Keratinocyte (primary cell): ENCODE data around the gene FBXO15. TPM values are rescaled to one million over a fixed set of nuclear protein-coding genes. Genes with fewer than 3 reads are reported as not detected.
A peak's percentile ranks its signal among the peaks of the same experiment; 100 is the strongest.

ENCODE experiments used
- DNase-seq: peaks from one replicate; pipeline ENCODE4 v3.0.0-alpha.2; 2011; ENCODE audit warnings: low read depth, missing footprints, low spot score
- FAIRE-seq: peaks from 2 replicates; lab custom pipeline; 2011; peaks lifted over from hg19 to GRCh38; lab: Jason Lieb, UNC
- H2AFZ ChIP-seq: 2 replicates; pipeline ENCODE4 v1.6.0; 2012; ENCODE audit warnings: low read length, control low read depth, inconsistent platforms; ENCODE audit not compliant: control insufficient read depth
- H3K27ac ChIP-seq: 2 replicates; pipeline ENCODE4 v1.5.1; 2011; ENCODE audit warnings: low read length; ENCODE audit not compliant: control insufficient read depth, insufficient read depth
- H3K27me3 ChIP-seq: 3 replicates; pipeline ENCODE4 v1.6.0; 2011; ENCODE audit warnings: low read length; ENCODE audit not compliant: control insufficient read depth, insufficient read depth; ENCODE audit errors: extremely low read depth
- H3K36me3 ChIP-seq, 2 experiments: 2 replicates in 1 of 2; 3 replicates in 1 of 2; pipeline ENCODE4 v1.5.1; 2011; ENCODE audit warnings: low read length in 2 of 2, mild to moderate bottlenecking in 1 of 2; ENCODE audit not compliant: control insufficient read depth in 2 of 2, insufficient read depth in 2 of 2; ENCODE audit errors: extremely low read depth in 1 of 2
- H3K4me1 ChIP-seq: 3 replicates; pipeline ENCODE4 v1.5.1; 2011; ENCODE audit warnings: low read length; ENCODE audit not compliant: control insufficient read depth, insufficient read depth; ENCODE audit errors: extremely low read depth
- H3K4me2 ChIP-seq: 3 replicates; pipeline ENCODE4 v1.6.0; 2011; ENCODE audit warnings: low read depth, low read length; ENCODE audit not compliant: control insufficient read depth, insufficient read depth; ENCODE audit errors: extremely low read depth
- H3K4me3 ChIP-seq, 3 experiments: fragments of 200-600 bp in 1 of 3; sonication (generic) in 1 of 3; 2 replicates in 2 of 3; 3 replicates in 1 of 3; pipeline ENCODE4 v1.5.1; 2011 to 2016; ENCODE audit warnings: low read length in 3 of 3, mild to moderate bottlenecking in 3 of 3, control low read depth in 2 of 3, inconsistent platforms in 1 of 3, low read depth in 1 of 3, mixed read lengths in 1 of 3, mixed run types in 1 of 3, moderate library complexity in 1 of 3; ENCODE audit not compliant: control insufficient read depth in 2 of 3, insufficient read depth in 2 of 3; ENCODE audit errors: extremely low read depth in 1 of 3
- H3K79me2 ChIP-seq: 2 replicates; pipeline ENCODE4 v1.6.0; 2012; ENCODE audit warnings: low read length; ENCODE audit not compliant: control insufficient read depth, insufficient read depth
- H3K9ac ChIP-seq: 3 replicates; pipeline ENCODE4 v1.6.0; 2011; ENCODE audit warnings: low read length; ENCODE audit not compliant: control insufficient read depth, insufficient read depth; ENCODE audit errors: extremely low read depth
- H3K9me1 ChIP-seq: 3 replicates; pipeline ENCODE4 v1.6.0; 2011; ENCODE audit warnings: low read length; ENCODE audit not compliant: control insufficient read depth, insufficient read depth; ENCODE audit errors: extremely low read depth
- H3K9me3 ChIP-seq: 2 replicates; pipeline ENCODE4 v1.5.1; 2012; ENCODE audit warnings: low read depth, low read length; ENCODE audit not compliant: control insufficient read depth
- H4K20me1 ChIP-seq: 3 replicates; pipeline ENCODE4 v1.6.0; 2011; ENCODE audit warnings: low read length; ENCODE audit not compliant: control insufficient read depth, insufficient read depth; ENCODE audit errors: extremely low read depth
- EZH2 ChIP-seq: IDR thresholded peaks from one replicate; pipeline ENCODE4 v1.6.1; 2012; ENCODE audit warnings: inconsistent platforms, mild to moderate bottlenecking, low read length, moderate library complexity
- dilution Hi-C: fragments of 300-500 bp; cut with MboI; formaldehyde crosslinking; loops from one replicate; pipeline ENCODE4 v1.7.0; 2020; ENCODE audit warnings: low sequenced_read_pairs; ENCODE audit not compliant: extremely low pct_ligation_motif_present
- polyA plus RNA-seq, 5 experiments: library from polyadenylated mRNA; depleted of rRNA in 3 of 5; stranded (reverse) in 3 of 5; stranded (forward) in 1 of 5; unstranded in 1 of 5; fragments of >200 nt; gene quantifications; 1 replicate in 1 of 5; 2 replicates in 3 of 5; 3 replicates in 1 of 5; pipeline versions ENCODE4 v1.2.1 to v1.2.3, GENCODE V29; 2011 to 2012; ENCODE audit warnings: missing spikeins in 2 of 5, low read depth in 1 of 5, low replicate concordance in 1 of 5
- TF ChIP-seq, protein P1 (sequence below), 3 experiments: IDR thresholded peaks in 1 of 3; conservative IDR thresholded peaks in 1 of 3; optimal IDR thresholded peaks in 1 of 3; 2 replicates in 2 of 3; 3 replicates in 1 of 3; pipeline versions ENCODE3 to v1.5.1; 2011; ENCODE audit warnings: low read length in 3 of 3, mild to moderate bottlenecking in 3 of 3, moderate library complexity in 2 of 3, control low read depth in 1 of 3, inconsistent platforms in 1 of 3; ENCODE audit not compliant: insufficient read depth in 2 of 3; ENCODE audit errors: extremely low read depth in 1 of 3

FBXO15 gene
- polyA plus RNA-seq, 1 donor (not counting 4 experiments of a cell fraction or from before 2014, with no cell fraction given) = 0.26 TPM

DNA sequence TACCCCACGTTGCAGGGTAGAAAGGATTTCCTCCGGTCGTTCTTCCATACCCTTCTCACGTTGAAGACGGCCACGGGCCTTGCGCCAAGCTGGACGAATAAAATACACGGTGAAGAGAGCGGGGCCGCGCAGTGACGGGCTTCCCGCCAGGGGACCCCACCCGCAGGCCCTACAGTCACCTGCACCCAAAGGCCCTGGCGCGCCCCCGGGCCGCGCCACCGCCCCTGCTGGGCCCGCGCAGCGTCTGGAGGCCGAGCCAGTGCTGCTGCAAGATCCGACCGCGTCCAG is 199 bp downstream of the FBXO15 start:
- Histone ChIP-seq H3K4me2 (peak overlapping the region; percentile 90), H3K27ac (no peak overlapping the region), H3K9ac (no peak overlapping the region), H2AFZ (peak overlapping the region; percentile 37), H3K27me3 (no peaks in the 10 kb centered on the region), H3K4me1 (peaks cover 18% of the 10 kb centered on the region), H3K4me3 (peak overlapping the region; percentile 70 to 98 (median 82)), H3K9me3 (no peaks in the 10 kb centered on the region), H3K79me2 (peaks cover 40% of the 10 kb centered on the region), H4K20me1 (no peaks in the 10 kb centered on the region), H3K9me1 (peaks cover 3% of the 10 kb centered on the region), H3K36me3 (peaks cover 8 to 13% of the 10 kb centered on the region in 2 experiments)
- TF ChIP-seq EZH2 = no peak
- TF ChIP-seq, protein P1, sequence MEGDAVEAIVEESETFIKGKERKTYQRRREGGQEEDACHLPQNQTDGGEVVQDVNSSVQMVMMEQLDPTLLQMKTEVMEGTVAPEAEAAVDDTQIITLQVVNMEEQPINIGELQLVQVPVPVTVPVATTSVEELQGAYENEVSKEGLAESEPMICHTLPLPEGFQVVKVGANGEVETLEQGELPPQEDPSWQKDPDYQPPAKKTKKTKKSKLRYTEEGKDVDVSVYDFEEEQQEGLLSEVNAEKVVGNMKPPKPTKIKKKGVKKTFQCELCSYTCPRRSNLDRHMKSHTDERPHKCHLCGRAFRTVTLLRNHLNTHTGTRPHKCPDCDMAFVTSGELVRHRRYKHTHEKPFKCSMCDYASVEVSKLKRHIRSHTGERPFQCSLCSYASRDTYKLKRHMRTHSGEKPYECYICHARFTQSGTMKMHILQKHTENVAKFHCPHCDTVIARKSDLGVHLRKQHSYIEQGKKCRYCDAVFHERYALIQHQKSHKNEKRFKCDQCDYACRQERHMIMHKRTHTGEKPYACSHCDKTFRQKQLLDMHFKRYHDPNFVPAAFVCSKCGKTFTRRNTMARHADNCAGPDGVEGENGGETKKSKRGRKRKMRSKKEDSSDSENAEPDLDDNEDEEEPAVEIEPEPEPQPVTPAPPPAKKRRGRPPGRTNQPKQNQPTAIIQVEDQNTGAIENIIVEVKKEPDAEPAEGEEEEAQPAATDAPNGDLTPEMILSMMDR (optimal IDR thresholded peaks at IDR 0.05 in 1 of 3, IDR thresholded peaks at IDR 0.05 in 1 of 3, conservative IDR thresholded peaks at IDR 0.05 in 1 of 3; ENCODE audit: extremely low read depth in 1 of 3, insufficient read depth in 2 of 3, low read length in 3 of 3) = no peak
- no peak for DNase-seq
- dilution Hi-C loops = no loop called here
- FAIRE-seq = no peak

- DNase-seq = no peak
- Histone ChIP-seq H3K4me3 (no peak overlapping the region), H3K27ac (no peak overlapping the region), H3K9me3 (no peaks in the 10 kb centered on the region), H3K36me3 (peaks cover 8 to 10% of the 10 kb centered on the region in 2 experiments), H3K79me2 (peaks cover 33% of the 10 kb centered on the region), H4K20me1 (no peaks in the 10 kb centered on the region), H3K9me1 (peaks cover 3% of the 10 kb centered on the region), H3K4me1 (peaks cover 24% of the 10 kb centered on the region), H2AFZ (no peak overlapping the region), H3K27me3 (no peaks in the 10 kb centered on the region), H3K4me2 (peak overlapping the region; percentile 90), H3K9ac (no peak overlapping the region)
- peak; percentile 9 for FAIRE-seq
- TF ChIP-seq, protein P1 (optimal IDR thresholded peaks at IDR 0.05 in 1 of 3, IDR thresholded peaks at IDR 0.05 in 1 of 3, conservative IDR thresholded peaks at IDR 0.05 in 1 of 3; ENCODE audit: extremely low read depth in 1 of 3, insufficient read depth in 2 of 3, low read length in 3 of 3) = no peak
- no peak for TF ChIP-seq EZH2
- dilution Hi-C loops = no loop called here
Observed at GRCh38 chr18:74146756-74147155, 878 bp downstream of the FBXO15 start.
